Limb (tissue), 2 donors: ENCODE measurements around the gene RPTN.
A peak's percentile ranks its signal among the peaks of the same experiment; 100 is the strongest.
"Not testable (repeated sequence)": the region's sequence is repeated elsewhere in the genome, so short reads cannot be mapped to it uniquely, and the experiment has no call there.

Experiments used
- DNase-seq, 2 donors: peaks; one replicate each; pipeline ENCODE4 v3.0.0-alpha.2; 2016; ENCODE audit errors: extremely low spot score in 2 of 2

The RPTN gene

GRCh38 chr1:152166966-152167365 lies 7.9 kb upstream of the RPTN start:
- DNase-seq: no peak

- DNase-seq: no peak
Measured at GRCh38 chr1:152165286-152166077, 6.5 kb upstream of the RPTN start.

- DNase-seq: no peak
Measured at GRCh38 chr1:152164517-152165136, 5.6 kb upstream of the RPTN start.

GRCh38 chr1:152162792-152163463 lies 3.9 kb upstream of the RPTN start:
- DNase-seq: no peak

- no peak for DNase-seq
Measured at GRCh38 chr1:152160576-152160975, 1.5 kb upstream of the RPTN start.

GRCh38 chr1:152153996-152154395 lies 5.0 kb downstream of the RPTN start:
- no peak for DNase-seq

GRCh38 chr1:152151646-152152045 lies 7.4 kb downstream of the RPTN start:
- DNase-seq: no peak

GRCh38 chr1:152148981-152149380 lies 10.0 kb downstream of the RPTN start:
- no peak for DNase-seq

GRCh38 chr1:152148051-152148450 lies 11.0 kb downstream of the RPTN start:
- no peak for DNase-seq

GRCh38 chr1:152145769-152146168 lies 13.3 kb downstream of the RPTN start:
- DNase-seq: no peak

- not testable (repeated sequence) for DNase-seq
Measured at GRCh38 chr1:152144674-152145183, 14.3 kb downstream of the RPTN start.

GRCh38 chr1:152143150-152143887 lies 15.7 kb downstream of the RPTN start:
- DNase-seq: no peak

- peak; percentile 20 to 39 for DNase-seq
Measured at GRCh38 chr1:152141971-152142584, 16.9 kb downstream of the RPTN start.

- DNase-seq: no peak
Measured at GRCh38 chr1:152137215-152137614, 21.8 kb downstream of the RPTN start.

- DNase-seq: no peak
Measured at GRCh38 chr1:152130186-152130585, 28.8 kb downstream of the RPTN start.

- DNase-seq: no peak
Measured at GRCh38 chr1:152127673-152128072, 31.4 kb downstream of the RPTN start.

- no peak for DNase-seq
Measured at GRCh38 chr1:152125834-152126443, 33.1 kb downstream of the RPTN start.

GRCh38 chr1:152118915-152119314 lies 40.1 kb downstream of the RPTN start:
- DNase-seq: no peak

GRCh38 chr1:152115344-152115743 lies 43.7 kb downstream of the RPTN start, which contains the start of gene TCHH:
Gene TCHH (minus strand): TSS chr1:152115444. CDS start chr1:152114080, 1,364 bp downstream.
- DNase-seq: no peak

GRCh38 chr1:152112885-152113432 lies 46.1 kb downstream of the RPTN start:
- no peak for DNase-seq
